NCI-H2171 treated with DMSO at 0.1 percent for 48 hours (cell line): Measurements from ENCODE around the gene CSF1R.

Source experiments
- DNase-seq: peaks from one replicate; lab custom pipeline; 2025; lab: John Stamatoyannopoulos, UW

The CSF1R gene

DNA sequence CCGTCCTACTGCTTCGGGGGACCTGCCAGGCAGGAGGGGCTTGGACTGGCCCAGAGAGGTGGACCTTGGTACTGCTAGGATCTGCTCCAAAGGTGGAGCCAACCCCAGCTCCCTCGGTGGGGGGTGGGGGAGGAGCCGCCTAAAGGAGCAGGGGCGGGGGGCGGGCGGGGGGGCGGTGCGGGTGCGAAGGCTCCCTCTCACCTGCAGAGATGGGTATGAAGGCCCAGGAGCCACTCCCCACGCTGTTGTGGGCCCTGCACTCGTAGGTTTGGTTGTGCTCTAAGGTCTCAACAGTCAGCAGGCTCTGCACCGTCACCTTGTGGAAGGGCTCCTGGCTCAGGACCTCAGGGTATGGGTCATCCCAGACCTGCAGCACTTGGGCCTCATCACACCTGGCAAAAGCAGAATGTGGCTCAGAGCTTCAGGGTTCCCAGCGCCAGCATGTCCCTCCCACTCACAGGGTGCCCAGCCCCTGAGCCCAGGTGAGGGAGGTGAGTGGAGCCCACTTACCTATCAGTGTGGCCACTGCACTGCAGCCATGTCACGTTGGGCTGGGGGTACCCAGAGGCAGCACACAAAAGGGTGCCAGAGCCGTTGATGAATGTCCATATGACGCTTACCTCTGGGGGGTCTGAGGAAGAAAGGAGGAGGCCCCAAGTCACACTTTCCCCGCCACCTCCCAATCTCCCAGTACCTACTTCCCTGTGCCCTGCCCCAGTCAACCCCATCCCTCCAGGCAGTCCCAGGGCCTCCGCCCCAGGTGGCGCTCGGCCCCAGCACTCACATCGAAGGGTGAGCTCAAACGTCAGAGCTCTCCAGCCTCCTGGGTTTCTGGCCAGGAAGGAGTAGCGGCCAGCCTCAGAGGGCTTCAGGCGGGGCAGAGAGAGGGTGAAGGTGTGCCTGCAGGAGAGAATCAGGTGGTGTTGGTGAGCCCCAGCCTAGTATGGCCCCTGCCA lies 16.4 kb downstream of the CSF1R start:
- no peak for DNase-seq

DNA sequence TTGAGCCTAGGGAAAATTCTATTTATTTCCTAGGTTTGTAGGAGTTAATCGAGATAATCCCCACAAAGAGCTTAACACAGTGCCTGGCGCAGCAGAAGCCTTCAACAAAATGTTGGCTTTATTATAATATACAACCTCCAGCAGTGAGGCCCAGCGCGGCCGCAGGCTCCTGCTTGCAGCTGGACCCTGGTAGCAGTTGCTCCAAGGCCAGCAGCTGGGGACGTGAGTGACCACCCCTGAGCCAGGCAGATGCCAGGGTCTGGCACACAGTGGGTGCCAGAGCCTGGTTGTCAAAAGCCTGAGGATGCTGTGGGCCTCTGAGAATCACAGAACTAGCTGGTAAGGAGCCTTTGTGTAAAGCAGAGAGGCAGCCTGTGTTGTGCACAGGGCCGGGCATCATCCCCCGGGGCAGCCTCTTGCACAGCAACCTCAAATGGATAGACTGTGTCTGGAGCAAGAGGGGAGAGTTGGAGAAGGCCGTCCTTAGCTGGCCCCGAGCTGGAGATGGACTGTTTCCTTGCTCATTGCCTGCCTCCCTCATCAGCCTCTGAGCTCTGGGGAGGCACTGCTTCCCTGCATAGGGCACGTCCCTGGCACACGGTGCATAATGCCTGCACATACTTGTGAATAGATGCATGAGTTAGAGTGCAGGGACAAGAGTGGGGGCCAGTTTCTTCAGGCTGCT lies 17.3 kb downstream of the CSF1R start:
- no peak for DNase-seq

DNA sequence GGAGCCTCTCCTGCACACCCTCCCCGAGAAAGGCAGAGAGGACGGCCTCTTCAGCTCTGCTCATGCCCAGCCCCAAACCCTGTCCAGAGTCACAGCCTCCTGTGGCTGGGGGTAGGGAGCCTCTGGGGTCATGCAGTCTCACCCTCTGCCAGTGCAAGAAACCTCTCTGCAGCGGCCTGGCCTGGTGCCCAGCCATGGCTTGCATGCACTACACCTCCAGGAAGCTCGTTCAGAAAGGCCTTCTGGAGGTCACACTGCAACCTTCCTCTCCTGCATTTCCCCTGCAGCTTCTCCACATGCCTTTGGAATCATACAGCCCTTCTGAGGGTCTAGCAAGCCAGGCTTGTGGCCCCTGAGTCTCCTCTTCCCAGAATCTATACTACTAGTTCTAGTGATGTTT lies 17.9 kb downstream of the CSF1R start:
- no peak for DNase-seq

DNA sequence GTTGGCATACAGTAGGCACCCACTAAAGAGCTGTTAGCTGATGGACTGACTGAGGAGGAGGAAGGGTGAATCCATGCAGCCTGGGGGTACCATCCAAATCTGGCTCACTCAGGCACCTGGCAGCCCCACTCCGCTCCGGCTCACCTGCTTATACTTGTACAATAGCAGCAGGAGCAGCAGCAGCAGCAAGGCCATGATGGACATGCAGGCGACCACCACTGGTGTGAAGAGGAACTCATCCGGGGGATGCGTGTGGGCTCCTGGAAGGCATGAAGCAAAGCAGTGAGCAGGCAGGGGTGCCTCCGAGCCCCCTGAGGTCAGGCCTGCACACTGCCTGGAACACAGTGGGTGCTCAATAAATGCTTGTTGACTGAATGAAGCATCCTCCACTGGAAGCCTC lies 18.3 kb downstream of the CSF1R start:
- DNase-seq = no peak

DNA sequence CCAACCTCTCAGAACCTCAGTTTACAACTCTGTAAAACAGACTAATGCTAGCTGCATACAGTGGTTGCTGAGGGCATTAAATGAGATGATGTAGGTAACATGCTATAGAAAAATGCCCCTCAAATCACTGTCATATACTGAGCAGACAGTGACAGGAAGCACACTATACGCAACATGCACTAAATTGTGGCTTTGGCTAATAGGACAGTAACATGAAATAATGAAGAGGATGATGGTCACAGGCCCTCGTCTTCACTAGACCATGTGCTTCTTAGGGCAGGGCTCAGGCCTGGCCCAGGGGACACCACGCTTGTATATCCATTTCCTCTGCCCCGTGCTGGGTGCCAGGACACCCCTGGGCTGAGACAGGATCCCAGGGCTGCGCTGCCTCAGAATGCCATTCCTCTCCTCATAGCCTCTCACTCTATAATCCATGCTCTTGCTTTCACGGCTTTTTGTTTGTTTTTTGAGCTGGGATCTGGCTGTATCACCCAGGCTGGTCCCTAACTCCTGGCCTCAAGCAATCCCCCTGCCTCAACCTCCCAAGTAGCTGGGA lies 18.9 kb downstream of the CSF1R start:
- DNase-seq = no peak

DNA sequence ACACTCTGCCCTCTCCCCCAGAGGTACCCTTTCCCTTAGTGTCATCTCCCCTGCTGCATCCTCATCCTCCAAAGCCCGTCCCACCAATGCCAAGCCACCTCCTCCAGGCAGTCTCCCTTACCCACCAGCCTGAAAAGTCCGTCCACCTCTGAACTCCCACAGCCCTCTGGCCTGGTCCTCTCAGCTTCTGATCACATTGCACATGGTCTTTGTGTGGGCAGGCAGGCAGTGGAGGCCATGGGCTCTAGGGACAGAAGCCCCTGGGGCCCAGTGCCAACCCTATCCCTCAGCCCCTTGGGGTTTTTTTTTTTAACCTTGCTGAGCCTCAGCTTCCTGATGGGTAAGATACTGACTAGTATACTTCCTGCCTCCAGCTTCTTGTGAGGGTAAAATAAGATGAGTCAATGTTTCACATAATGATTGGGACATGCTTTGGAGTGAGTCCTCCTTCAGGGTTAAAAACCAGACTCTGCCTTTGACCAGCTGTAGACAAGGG lies 19.4 kb downstream of the CSF1R start:
- no peak for DNase-seq

DNA sequence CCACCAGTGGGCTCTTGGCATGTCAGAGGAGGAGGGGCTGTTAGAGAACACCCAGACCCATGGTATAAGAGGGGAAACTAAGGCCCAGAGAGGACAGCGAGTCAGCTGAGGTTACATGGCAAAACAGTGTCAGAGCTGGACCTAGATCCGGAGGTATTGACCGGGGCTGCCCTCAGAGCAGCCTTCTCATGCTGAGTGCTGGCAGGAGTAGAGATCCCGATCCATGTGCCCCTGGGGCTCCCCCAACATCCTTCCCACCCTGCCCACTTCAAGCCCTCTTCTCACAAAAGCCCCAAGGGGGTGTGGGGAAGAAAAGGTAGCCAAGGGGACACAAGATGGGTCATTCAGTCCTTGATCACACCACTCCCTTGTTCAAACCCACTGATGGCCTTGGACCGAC lies 19.9 kb downstream of the CSF1R start:
- DNase-seq = no peak

DNA sequence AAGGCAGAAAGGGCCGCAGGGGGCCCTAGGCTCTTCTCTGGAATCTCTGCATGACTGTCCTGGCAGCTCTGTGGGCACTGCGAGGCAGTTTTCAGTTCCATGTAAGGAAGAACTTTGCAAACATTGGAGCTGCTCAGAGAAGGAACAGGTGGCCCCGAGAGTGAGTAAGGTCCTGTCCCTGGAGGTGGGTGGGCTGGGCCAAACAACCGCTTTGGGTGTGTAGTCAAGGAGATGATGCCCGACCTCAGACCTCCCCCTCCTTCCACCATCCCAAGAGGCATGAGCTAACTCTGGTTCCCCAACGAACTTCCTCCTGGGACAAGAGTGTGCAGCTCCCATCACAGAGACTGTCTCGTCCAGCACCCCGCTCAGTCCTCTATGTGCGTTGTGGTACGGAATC lies 20.5 kb downstream of the CSF1R start:
- DNase-seq = no peak

DNA sequence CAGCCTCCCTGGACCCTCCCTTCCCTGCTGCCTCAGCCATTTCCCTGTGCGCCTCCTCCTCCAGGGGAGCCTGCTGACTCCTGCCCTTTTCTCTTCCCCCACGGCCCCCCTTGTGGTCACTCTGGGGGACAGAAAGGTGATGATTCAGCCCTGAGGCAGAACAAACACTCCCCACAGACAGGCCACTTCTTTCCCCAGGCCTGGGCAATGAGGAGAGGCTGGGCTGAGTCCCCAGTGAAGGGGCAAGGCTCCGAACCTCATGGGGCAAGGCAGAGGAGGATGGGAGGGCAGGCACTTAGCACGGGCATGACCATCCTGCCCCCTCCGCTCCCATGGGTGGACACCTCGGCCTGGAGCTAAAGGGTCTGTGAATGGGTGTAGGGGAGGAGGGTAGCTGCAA lies 21.0 kb downstream of the CSF1R start:
- no peak for DNase-seq

DNA sequence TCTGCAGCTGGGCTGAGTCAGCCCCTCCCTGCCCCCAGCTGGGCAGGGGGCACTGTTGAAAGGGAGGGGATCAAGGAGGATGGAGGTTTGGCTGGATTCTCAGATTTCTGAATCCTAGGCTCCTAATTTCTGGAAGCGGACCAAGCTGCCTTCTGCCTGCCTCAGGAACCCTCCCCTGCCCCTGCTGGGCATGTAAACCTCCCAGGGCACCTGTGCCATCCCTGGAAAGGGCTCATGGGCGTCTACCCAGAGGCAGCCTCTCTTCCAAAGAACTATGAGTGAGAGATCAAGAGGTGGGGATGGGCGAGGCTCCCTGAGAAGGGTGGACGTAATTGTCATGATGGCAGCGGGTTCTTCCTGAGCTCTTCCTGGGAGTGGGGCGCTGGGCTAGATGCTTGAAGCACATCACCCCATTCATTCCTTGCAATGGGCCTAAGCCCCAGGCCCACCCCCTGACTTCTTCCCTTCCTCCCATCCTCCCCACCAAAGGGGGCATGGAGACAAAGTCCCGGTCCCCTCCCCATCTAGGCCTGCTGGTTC lies 21.6 kb downstream of the CSF1R start:
- no peak for DNase-seq

DNA sequence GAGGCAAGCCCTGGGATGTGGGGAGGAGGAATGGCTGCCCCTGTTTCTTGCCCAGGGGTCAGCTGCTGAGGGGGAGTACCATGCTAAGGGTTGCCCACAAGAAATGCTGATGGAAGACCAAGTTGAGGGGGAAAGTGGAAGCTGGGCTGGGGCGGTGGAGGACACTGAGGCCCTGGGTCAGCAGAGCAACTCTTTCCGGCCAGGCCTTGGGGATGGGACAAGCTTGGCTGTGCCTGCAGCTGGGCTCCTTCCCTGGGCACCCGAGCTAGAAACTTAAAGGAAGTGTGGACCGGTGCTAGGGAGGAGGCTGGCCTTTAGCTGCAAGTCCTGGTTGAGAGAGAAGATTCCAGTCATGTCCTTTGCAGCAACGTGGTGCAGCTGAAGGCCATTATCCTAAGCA lies 22.7 kb downstream of the CSF1R start:
- no peak for DNase-seq

DNA sequence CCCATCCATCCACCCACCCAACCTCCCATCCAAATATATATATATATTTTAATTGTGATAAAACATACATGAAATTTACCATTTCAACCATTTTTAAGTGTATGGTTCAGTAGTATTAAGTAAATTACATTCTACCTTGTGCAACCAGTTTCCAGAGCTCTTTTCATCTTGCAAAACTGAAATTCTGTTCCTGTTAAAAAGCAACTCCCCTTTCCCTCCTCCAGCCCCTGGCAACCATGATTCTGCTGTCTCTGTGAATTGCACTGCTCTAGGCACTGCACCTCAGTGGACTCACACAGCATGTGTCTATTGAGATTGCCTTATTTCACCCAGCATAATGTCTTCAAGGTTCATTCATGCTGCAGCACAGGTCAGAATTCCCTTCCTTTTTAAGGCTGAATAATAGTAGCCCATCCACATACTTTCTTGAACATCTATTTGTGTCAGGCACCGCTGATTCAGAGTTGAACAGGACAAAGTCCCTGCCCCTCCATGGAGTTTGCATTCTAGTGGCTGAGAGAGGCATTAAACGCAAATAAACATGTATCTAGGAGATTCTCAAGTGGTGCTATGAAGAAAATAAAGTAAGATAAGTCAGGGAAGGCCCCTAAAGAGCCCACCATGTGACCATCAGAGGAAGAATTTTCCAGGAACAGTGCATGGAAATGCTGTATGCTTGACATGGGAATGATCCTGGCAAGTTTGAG lies 24.0 kb downstream of the CSF1R start:
- no peak for DNase-seq

DNA sequence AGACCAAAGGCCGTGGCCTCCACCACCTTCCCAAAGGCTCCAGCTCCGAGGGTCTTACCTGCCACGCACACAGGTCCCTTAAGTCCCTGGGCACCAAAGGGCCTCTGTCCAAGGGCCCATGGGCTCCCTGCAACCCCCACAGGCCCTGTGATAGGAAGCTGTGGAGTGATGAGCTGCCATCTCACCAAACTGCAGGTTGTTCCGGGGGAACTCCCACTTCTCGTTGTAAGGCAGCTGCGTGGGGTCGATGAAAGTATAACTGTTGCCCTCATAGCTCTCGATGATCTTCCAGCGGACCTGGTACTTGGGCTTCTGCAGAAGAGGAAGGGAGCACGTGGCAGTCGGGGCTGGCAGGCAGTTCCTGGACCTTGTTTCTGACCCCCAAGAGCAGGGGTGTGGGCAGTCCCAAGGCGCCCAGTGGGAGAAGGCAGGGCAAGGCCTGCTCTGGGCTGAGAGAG lies 24.8 kb downstream of the CSF1R start:
- DNase-seq = no peak

DNA sequence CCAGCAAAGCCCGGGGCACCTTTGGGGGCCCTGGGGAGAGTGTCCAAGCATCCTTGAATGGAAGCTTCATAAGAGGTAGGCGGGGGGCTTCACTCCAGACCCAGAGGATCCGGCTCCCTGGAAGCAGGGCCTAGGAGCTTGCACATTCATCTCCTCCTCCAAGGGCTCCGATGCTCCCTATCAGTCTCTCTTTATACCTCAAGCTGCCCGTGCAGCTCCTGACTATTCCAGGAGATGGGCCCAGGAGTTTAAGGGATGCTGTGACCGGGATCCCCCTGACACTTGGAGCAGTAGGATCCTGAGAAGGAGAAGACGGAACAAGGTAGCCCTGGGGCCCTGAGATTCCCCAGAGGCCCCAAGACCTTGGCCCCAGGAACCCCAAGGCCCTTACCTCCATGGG lies 25.9 kb downstream of the CSF1R start:
- no peak for DNase-seq

DNA sequence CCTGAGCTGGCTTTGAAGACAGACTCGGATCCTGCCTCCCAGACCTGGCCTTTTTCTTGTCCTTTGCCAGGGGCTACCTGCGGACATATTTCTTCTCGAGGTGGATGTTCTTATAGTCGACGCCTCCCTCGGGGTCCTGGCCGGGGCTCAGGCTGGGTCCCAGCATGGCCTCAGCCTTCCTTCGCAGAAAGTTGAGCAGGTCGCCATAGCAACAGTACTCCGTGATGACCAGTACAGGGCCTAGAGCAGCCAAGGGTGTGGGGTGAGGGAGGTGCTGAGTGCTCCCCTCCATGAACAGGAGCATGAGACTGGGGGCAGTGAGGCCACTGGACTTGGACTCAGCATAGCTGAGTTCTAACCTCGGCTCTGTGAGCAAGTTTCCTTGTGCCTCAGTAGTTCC lies 26.7 kb downstream of the CSF1R start:
- DNase-seq = no peak

DNA sequence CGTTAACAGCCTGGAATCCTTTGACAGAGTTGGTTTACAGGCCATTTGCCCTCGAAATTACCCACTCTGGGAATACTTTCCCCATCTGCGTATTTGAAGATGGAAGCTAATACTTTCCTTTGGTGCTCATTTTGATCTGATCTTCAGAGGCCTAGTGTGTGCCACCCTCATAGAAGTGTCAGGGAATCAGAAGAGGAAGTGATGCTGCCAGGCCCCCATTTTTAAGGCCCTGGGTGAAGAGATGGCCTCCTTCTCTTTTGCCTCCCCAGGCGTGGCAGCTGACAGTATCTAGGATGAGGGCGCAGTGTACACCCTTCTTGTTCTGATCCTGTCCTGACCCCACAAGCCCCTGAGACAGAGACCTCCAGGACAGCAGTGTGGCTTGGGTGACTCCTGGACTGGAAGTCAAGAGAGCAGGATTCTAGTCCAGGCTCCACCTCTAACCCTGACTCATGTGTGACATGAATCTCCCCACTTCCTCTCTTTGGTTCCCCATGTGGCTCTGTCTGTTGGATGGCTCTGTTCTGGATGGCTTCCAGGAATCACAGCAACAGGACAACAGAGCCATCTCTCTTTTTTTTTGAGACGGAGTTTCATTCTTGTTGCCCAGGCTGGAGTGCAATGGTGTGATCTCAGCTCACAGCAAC lies 27.8 kb downstream of the CSF1R start:
- no peak for DNase-seq

DNA sequence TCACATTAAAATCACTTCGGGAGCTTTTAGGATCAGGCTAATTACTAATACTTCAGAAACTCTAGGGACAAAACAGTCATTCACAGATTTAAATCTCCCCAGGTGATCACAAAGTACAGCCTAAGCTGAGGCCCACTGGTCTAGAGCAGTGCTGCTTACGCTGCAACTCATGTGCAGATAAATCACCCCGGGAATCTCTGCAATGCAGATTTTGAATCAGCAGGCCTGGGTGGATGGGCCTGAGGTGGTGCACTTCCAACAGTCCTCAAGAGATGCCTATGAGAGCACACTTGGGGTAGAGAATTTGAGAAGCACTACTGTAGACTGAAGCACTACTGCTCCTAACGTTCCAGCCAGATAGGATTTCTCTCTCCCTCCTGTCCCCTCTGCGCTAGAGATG lies 28.4 kb downstream of the CSF1R start:
- DNase-seq = no peak

DNA sequence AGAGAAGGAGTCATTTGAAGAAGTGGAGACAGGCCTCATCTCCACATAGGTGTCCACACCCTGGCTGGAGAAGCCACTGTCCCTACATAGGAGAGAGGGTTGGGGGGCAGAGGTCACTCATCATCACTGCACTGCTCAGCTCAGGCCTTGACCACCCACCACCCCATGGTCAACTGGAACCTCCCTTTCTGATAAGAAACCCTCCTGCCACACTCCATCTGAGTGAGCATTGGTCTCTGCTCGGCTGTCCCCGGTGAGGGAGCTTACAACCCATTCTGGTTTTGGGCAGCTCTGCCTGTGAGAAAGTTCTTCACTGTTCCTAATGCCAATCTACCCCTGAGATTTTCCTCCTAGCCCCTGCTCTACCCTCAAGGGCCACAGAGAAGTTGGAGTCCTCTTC lies 28.8 kb downstream of the CSF1R start:
- no peak for DNase-seq

DNA sequence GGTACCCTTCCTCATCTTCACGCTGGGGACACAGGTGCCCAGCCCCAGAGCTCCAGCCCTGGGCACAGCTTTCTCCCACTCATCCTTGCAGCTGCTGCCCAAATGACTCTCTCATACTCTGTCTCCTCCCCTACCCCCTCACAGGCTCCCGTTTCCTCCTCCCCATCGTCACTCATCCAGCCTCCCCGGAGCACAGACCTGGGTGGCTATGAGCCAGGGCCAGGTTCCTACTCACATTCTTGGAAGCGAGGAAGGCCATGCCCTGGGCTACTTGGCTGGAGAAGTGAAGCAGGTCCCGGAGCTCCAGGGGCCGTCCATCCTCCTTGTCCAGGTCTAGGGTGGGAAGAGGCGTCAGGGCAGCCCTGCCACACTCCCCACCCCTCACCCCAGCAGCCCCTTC lies 29.3 kb downstream of the CSF1R start:
- DNase-seq = no peak

DNA sequence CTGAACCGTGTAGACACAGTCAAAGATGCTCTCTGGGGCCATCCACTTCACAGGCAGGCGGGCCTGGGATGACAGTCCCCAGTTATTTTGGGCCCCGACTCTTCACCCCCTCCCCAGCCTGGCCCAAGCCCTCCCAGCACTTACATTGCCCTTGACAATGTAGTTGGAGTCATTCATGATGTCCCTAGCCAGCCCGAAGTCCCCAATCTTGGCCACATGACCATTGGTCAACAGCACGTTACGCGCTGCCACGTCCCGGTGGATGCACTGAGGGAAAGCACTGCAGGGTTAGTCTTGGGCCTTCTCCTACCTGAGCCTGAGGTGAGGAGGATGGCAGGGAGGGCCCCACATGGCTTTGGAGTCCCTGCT lies 30.3 kb downstream of the CSF1R start:
- no peak for DNase-seq

DNA sequence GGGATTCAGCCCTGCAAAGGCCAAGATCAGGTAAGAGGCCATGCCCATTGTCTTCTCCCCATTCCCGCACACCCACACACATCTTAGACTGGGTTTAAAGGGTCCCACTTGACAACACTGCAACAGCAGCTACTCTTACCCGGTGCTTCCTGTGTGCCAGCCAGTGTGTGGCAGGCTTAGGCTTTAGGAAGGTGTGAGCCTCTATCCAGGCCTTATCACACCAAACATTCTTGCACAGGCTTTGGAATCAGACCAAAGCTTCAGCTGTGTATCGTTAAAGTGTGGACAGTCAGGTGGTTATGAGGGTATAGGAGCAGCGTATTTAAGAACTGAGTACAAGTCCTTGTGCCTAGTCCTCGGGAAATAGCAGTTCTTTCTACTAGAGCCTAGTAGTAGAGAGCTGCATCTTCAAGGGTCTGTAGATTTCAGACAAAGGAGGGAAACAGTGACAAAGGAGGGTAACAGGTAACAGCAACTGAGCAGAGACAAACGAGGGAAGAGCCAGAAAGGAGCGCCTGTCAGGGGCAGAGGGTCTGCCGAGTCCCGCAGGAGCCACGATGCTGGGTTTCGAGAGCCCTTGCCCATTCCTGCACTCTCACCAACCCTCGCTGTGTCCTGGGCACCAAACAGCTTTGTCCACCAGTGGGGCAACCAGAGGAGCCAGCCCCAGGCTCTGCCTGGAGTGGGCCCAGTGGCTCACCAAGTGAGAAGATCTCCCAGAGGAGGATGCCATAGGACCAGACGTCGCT lies 30.9 kb downstream of the CSF1R start:
- no peak for DNase-seq
